Activated CD4-positive, CD25-positive, alpha-beta regulatory T cell (primary cell): ENCODE data around the gene CALU.

Experiments
- DNase-seq, 4 experiments: peaks; one replicate each; lab custom pipeline; 2025; lab: John Stamatoyannopoulos, UW

CALU gene

GRCh38 chr7:128811631-128812430, 72.7 kb downstream of the CALU start:
- no peak for DNase-seq

DNA sequence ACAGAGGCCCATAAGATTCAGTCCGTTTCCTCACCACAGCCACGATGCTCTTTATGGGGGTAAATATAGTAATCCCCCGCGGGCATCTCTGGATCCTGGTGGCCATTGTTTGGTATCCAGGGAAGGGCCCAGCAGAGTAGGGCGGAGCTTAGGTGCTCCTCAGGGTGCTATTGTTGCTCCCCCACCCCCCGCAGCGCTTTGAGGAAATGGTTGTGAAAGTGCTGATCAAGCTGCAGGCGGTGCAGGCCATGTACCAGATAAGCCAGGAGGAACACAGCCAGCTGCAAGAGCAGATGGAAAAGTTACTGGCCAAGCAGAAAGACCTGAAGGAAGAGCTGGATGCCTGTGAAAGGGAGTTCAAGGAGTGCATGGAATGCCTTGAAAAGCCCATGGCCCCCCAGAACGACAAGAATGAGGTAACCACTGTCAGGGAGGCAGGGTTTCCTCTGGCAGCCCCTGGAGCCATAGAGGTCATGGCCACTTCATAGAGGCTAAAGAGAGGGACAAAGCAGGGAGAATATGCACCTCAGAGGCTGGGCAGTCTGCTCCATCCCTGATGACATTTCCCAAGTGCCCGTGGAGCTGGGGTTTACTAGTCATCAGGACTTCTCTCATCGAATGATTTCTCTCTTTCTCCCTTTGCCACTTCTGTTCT, 73.5 kb downstream of the CALU start:
- DNase-seq, result no peak

GRCh38 chr7:128814499-128814898, 75.3 kb downstream of the CALU start:
- DNase-seq, result no peak

GRCh38 chr7:128815289-128815942, 76.3 kb downstream of the CALU start:
- DNase-seq, result no peak

DNA sequence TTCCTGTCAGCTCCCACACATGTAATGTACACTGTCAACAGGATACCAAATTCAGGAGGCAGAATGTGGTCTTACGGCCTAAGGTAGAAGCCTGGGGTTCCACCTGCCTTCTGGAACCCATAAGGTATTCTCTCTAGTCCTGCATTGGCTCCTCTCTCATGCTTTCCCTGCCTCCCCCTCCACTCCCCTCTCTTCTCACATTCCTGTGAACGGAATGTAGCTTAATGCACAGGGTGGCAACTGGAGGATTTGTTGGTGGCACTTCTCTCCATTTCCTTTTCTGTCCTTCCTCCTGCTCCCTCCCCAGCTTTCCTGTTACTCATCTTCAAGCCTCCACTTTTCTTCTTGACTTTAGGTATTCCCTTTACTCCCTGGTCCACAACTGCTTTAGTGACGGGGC, 79.5 kb downstream of the CALU start:
- DNase-seq, result no peak
